IPS-18a (cell line): ENCODE measurements around the gene THAP9.

Experiments
- H3K27ac ChIP-seq: one replicate; pipeline ENCODE4 v1.5.1; 2013; ENCODE audit warnings: low read length
- H3K27me3 ChIP-seq: one replicate; pipeline ENCODE4 v1.6.1; 2013; ENCODE audit warnings: mild to moderate bottlenecking, low read length; ENCODE audit not compliant: control insufficient read depth, insufficient read depth
- H3K36me3 ChIP-seq: one replicate; pipeline ENCODE4 v1.6.1; 2013; ENCODE audit warnings: low read depth, low read length; ENCODE audit not compliant: control insufficient read depth
- H3K4me1 ChIP-seq: one replicate; pipeline ENCODE4 v1.6.1; 2013; ENCODE audit warnings: low read depth, low read length; ENCODE audit not compliant: control insufficient read depth
- H3K4me3 ChIP-seq: one replicate; pipeline ENCODE4 v1.5.1; 2013; ENCODE audit warnings: low read length
- H3K9ac ChIP-seq: one replicate; pipeline ENCODE4 v1.6.1; 2013; ENCODE audit warnings: mild to moderate bottlenecking, low read length, moderate library complexity
- H3K9me3 ChIP-seq: one replicate; pipeline ENCODE4 v1.6.1; 2013; ENCODE audit warnings: low read depth, low read length; ENCODE audit not compliant: control insufficient read depth

THAP9 gene

DNA sequence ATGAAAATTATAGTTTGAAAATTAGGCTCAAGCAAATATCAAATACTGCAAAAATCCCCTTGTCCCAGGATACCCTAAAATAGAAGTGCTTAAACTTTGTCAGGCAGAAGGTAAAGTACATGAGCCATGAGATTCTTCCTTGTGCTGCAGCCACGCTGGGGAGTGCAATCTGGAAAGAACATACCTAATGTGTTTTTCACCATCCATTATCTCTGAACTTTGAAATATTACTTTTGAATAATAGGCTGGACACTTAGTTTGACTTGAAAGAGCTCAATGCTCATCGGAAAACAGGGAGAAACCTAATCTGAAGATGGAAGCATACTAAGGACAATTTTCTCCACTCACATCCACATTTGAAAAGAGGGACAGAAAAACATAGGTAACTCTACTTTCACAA, 18.9 kb downstream of the THAP9 start:
- Histone ChIP-seq H3K27me3 (no peaks in the 10 kb centered on the region), H3K36me3 (peaks cover 14% of the 10 kb centered on the region), H3K9me3 (no peaks in the 10 kb centered on the region), H3K9ac (no peak overlapping the region), H3K4me1 (no peaks in the 10 kb centered on the region), H3K27ac (no peak overlapping the region), H3K4me3 (no peak overlapping the region)

GRCh38 chr4:82921795-82922194, 21.3 kb downstream of the THAP9 start:
- Histone ChIP-seq H3K9me3 (no peaks in the 10 kb centered on the region), H3K4me1 (peaks cover 3% of the 10 kb centered on the region), H3K36me3 (peaks cover 12% of the 10 kb centered on the region), H3K9ac (no peak overlapping the region), H3K27me3 (no peaks in the 10 kb centered on the region), H3K27ac (no peak overlapping the region), H3K4me3 (no peak overlapping the region)

DNA sequence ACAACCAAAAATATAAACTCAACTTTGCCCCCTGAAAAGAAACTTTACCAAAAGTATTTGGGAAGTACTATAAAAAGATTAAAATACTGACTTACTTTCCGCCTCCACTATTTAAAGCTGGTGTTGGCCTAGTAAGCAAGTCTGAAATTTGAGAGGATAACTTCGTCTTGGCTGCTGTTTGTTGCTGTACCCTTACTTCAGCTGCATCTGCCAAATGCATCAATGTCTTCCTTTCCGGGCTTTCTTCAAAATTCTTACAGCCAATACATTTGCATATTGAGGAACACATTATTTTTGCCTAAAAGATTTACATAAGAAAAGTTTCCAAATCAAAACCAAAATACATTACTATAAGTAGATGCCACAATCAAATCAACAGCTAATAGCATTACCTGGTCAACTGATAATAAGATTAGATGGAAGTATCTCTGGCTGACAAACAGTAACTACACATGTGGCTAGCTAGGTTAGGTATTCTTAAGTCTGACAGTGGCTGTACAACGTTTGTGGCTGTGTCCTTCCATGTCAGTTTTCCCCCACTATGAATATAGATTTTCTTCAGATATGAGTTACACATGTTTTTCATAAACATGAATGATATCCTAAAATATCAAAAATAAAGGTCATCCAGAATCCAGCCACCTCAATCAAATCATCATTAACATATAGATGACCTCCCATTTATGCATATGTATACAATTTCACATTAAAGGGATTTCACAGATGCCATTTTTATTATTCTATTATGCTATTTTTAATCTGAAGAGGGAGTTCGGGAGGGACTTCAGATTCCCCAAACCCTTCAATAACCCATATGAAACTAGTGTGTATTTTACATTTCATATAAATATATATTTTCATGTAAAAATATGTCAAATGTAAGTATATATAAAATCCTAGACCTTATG, 30.6 kb downstream of the THAP9 start:
- H3K9me3 ChIP-seq, result no peaks in the 10 kb centered on the region
- H3K9ac ChIP-seq, result no peak overlapping the region
- no peaks in the 10 kb centered on the region for H3K4me1 ChIP-seq
- no peak overlapping the region for H3K27ac ChIP-seq
- no peaks in the 10 kb centered on the region for H3K27me3 ChIP-seq
- no peak overlapping the region for H3K4me3 ChIP-seq
- H3K36me3 ChIP-seq, result peaks cover 15% of the 10 kb centered on the region

- H3K4me3 ChIP-seq, result no peak overlapping the region
- no peak overlapping the region for H3K9ac ChIP-seq
- H3K27me3 ChIP-seq, result no peaks in the 10 kb centered on the region
- H3K27ac ChIP-seq, result no peak overlapping the region
- no peaks in the 10 kb centered on the region for H3K4me1 ChIP-seq
- H3K9me3 ChIP-seq, result no peaks in the 10 kb centered on the region
- peaks cover 30% of the 10 kb centered on the region for H3K36me3 ChIP-seq
These were observed 33.9 kb downstream of the THAP9 start for GRCh38 chr4:82934441-82934840.

DNA sequence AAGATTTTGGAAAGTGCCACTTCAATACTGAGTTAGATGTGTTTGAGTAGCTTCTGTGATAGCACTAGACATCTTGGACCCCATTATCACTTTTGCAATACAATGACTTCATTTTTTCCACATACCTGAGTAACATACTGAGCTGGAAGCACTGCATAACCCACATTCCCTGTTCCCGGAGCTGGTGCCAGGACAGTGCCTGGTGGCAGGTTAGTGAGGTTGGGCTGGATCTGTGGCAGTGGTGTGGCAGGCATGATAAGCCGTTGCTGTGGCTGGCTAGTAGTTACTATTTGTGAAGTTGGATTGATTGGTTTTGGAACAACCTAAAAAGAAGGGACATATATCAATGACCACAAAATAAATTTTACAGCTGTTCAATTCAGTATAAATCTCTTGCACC, 38.9 kb downstream of the THAP9 start:
- H3K9ac ChIP-seq, result no peak overlapping the region
- no peaks in the 10 kb centered on the region for H3K27me3 ChIP-seq
- no peaks in the 10 kb centered on the region for H3K9me3 ChIP-seq
- H3K4me1 ChIP-seq, result no peaks in the 10 kb centered on the region
- H3K36me3 ChIP-seq, result peaks cover 31% of the 10 kb centered on the region
- no peak overlapping the region for H3K27ac ChIP-seq
- H3K4me3 ChIP-seq, result no peak overlapping the region

- Histone ChIP-seq H3K9me3 (no peaks in the 10 kb centered on the region), H3K9ac (no peak overlapping the region), H3K27ac (no peak overlapping the region), H3K36me3 (no peaks in the 10 kb centered on the region), H3K27me3 (no peaks in the 10 kb centered on the region), H3K4me3 (no peak overlapping the region), H3K4me1 (no peaks in the 10 kb centered on the region)
These were observed 47.0 kb downstream of the THAP9 start for GRCh38 chr4:82947498-82947897.

DNA sequence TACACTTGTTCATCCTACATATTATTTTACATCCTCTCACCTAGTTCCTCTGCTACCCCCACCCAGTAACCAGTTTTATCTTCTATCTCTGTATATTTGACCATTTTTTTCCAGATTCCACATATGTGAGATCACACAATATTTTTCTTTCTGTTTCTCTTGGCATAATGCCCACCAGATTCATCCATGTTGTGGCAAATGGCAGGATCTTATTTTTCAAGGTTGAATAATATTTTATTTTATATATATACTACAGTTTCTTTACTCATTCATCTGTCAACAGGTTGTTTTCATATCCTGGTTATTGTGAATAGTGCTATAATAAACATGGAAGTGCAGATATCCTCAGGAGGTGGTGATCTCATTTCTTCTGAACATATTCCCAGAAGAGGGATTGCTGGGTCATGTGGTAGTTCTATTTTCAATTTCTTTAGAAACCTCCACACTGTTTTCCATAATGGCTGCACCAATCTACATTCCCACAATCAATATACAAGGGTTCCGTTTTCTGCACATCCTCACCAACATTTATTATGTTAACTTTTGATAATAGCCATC, 48.2 kb downstream of the THAP9 start:
- Histone ChIP-seq H3K4me1 (no peaks in the 10 kb centered on the region), H3K36me3 (no peaks in the 10 kb centered on the region), H3K9ac (no peak overlapping the region), H3K4me3 (no peak overlapping the region), H3K27me3 (no peaks in the 10 kb centered on the region), H3K27ac (no peak overlapping the region), H3K9me3 (no peaks in the 10 kb centered on the region)

DNA sequence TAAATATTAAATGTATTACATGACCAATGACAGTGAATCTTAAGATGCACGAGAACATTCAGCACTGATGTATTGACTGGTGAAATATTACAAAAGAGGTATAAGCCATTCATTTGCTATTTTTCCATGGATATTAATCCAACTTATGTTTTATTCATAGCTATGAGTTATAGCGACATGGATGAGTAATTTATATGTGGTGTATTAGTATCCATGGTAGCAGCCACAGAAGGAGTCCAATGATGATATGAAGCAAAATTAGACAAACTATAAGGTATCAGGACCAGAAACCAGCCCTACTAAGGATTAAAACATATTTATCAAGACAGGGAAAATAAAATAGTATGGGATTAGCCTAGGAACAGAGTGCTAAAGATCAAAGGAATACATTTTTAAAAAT, 50.7 kb downstream of the THAP9 start:
- H3K27me3 ChIP-seq, result no peaks in the 10 kb centered on the region
- H3K4me1 ChIP-seq, result no peaks in the 10 kb centered on the region
- no peak overlapping the region for H3K4me3 ChIP-seq
- H3K36me3 ChIP-seq, result no peaks in the 10 kb centered on the region
- no peak overlapping the region for H3K9ac ChIP-seq
- no peak overlapping the region for H3K27ac ChIP-seq
- no peaks in the 10 kb centered on the region for H3K9me3 ChIP-seq

DNA sequence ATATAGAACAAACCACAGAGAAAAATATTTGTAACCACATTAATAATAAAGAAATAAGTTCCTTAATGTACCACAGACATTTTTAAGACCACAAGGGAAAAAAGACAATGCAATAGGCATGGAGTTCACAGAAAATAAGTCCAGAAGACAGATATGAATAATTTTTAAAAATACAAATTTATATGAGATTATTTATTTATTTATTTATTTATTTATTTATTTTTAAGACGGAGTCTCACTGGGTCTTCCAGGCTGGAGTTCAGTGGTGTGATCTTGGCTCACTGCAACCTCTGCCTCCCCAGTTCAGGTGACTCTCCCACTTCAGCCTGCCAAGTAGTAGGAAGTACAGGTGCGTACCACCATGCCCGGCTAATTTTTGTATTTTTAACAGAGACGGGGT, 53.7 kb downstream of the THAP9 start:
- Histone ChIP-seq H3K27me3 (no peaks in the 10 kb centered on the region), H3K9ac (no peak overlapping the region), H3K4me3 (no peak overlapping the region), H3K27ac (no peak overlapping the region), H3K4me1 (no peaks in the 10 kb centered on the region), H3K9me3 (no peaks in the 10 kb centered on the region), H3K36me3 (no peaks in the 10 kb centered on the region)

DNA sequence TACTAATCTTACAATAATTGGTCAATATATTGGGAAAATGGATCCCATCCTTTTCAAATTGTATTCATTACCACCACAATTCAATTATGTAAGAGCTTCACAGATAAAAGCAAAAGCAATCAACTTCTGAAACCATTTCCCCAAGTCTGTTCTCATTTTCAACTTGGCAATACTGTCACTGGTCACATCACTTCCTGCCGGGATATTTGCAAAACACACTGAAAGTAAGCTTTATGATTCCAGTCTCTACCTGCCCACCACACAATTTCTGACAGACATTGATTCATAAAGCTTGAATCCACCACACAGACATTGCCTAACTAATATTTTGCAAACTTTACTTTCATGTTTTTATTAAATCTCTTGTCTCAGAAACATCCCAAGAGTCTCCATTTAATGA, 56.5 kb downstream of the THAP9 start:
- no peaks in the 10 kb centered on the region for H3K9me3 ChIP-seq
- no peak overlapping the region for H3K27ac ChIP-seq
- H3K36me3 ChIP-seq, result peaks cover 5% of the 10 kb centered on the region
- no peaks in the 10 kb centered on the region for H3K27me3 ChIP-seq
- no peak overlapping the region for H3K9ac ChIP-seq
- no peaks in the 10 kb centered on the region for H3K4me1 ChIP-seq
- H3K4me3 ChIP-seq, result no peak overlapping the region

GRCh38 chr4:82965763-82966162, 65.2 kb downstream of the THAP9 start:
- Histone ChIP-seq H3K4me3 (no peak overlapping the region), H3K9me3 (no peaks in the 10 kb centered on the region), H3K36me3 (peaks cover 8% of the 10 kb centered on the region)

DNA sequence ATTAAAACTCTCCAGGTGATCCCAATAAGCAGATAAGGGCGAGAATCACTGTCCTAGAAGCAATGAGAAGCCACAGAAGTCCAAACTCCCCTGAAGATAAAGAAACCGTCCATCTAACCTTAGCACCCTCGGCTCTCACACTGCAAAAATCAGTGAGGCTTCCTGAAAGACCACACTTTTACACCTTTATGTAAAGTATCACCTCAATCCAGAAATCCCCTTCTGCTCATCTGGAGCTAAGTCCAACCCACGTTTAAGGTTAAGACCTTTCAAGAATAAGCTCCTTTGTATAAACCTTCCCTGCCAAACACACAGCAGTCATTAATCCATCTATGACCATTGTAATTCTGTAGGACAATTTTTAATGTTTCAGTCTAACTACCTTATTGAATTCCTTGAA, 68.4 kb downstream of the THAP9 start:
- H3K9me3 ChIP-seq, result no peaks in the 10 kb centered on the region
- H3K4me3 ChIP-seq, result no peak overlapping the region
- no peaks in the 10 kb centered on the region for H3K4me1 ChIP-seq
- peaks cover 13% of the 10 kb centered on the region for H3K36me3 ChIP-seq
- no peak overlapping the region for H3K9ac ChIP-seq
- no peak overlapping the region for H3K27ac ChIP-seq
- H3K27me3 ChIP-seq, result no peaks in the 10 kb centered on the region

More at GRCh38 chr4:82965763-82966162, 65.2 kb downstream of the THAP9 start:
- Histone ChIP-seq H3K9ac (no peak overlapping the region), H3K27ac (no peak overlapping the region), H3K4me1 (no peaks in the 10 kb centered on the region), H3K27me3 (no peaks in the 10 kb centered on the region)
